CD14-positive monocyte (primary cell): ENCODE measurements around the gene NPAS3. TPM values are rescaled to one million over a fixed set of nuclear protein-coding genes. Genes with fewer than 3 reads are reported as not detected.

Experiments used
- DNase-seq, 3 donors: peaks; one replicate each; pipeline ENCODE4 v3.0.0-alpha.2; 2011 to 2022
- H2AFZ ChIP-seq: 2 replicates; pipeline ENCODE4 v1.6.0; 2012; ENCODE audit warnings: mild to moderate bottlenecking, low read depth, low read length, inconsistent platforms; ENCODE audit not compliant: insufficient read depth, poor library complexity, severe bottlenecking
- H3K27ac ChIP-seq, 2 donors: 1 replicate in 1 of 2; 2 replicates in 1 of 2; pipeline ENCODE4 v1.5.1; 2012 to 2013; ENCODE audit warnings: low read length in 2 of 2, control low read depth in 1 of 2, inconsistent platforms in 1 of 2, low read depth in 1 of 2, mild to moderate bottlenecking in 1 of 2
- H3K27me3 ChIP-seq, 2 donors: one replicate each; pipeline versions ENCODE4 v1.6.0 to v1.6.1; 2011 to 2013; ENCODE audit warnings: low read length in 2 of 2; ENCODE audit not compliant: control insufficient read depth in 2 of 2, insufficient read depth in 2 of 2
- H3K36me3 ChIP-seq, 2 donors: replicated peaks in 1 of 2; 1 replicate in 1 of 2; 2 replicates in 1 of 2; pipeline versions ENCODE4 v1.5.1 to v1.6.1; 2012 to 2013; ENCODE audit warnings: low read length in 2 of 2, control low read depth in 1 of 2, inconsistent platforms in 1 of 2, mild to moderate bottlenecking in 1 of 2; ENCODE audit not compliant: insufficient read depth in 2 of 2, control insufficient read depth in 1 of 2
- H3K4me1 ChIP-seq, 2 donors: 1 replicate in 1 of 2; 2 replicates in 1 of 2; pipeline versions ENCODE4 v1.5.1 to v1.6.1; 2012 to 2013; ENCODE audit warnings: low read length in 2 of 2, control low read depth in 1 of 2, inconsistent platforms in 1 of 2, mild to moderate bottlenecking in 1 of 2, moderate library complexity in 1 of 2; ENCODE audit not compliant: insufficient read depth in 2 of 2, control insufficient read depth in 1 of 2
- H3K4me2 ChIP-seq: replicated peaks from 2 replicates; pipeline ENCODE3; 2012; ENCODE audit warnings: low read length, moderate library complexity, mild to moderate bottlenecking; ENCODE audit not compliant: poor library complexity, severe bottlenecking; ENCODE audit errors: extremely low read depth
- H3K4me3 ChIP-seq, 3 experiments: fragments of 200-600 bp in 1 of 3; sonication (generic) in 1 of 3; replicated peaks in 1 of 3; 1 replicate in 2 of 3; 2 replicates in 1 of 3; pipeline ENCODE4 v1.5.1; 2011 to 2013; ENCODE audit warnings: low read length in 3 of 3, mild to moderate bottlenecking in 3 of 3, control low read depth in 2 of 3, low read depth in 2 of 3, inconsistent platforms in 1 of 3, moderate library complexity in 1 of 3
- H3K79me2 ChIP-seq: 2 replicates; pipeline ENCODE4 v1.6.0; 2012; ENCODE audit warnings: mild to moderate bottlenecking, control low read depth, inconsistent platforms, low read length, moderate library complexity; ENCODE audit not compliant: insufficient read depth
- H3K9ac ChIP-seq: 2 replicates; pipeline ENCODE4 v1.6.0; 2017; ENCODE audit warnings: low read length, mild to moderate bottlenecking; ENCODE audit not compliant: insufficient read depth, poor library complexity, severe bottlenecking
- H3K9me3 ChIP-seq, 2 donors: replicated peaks in 1 of 2; 1 replicate in 1 of 2; 2 replicates in 1 of 2; pipeline versions ENCODE4 v1.5.1 to v1.6.1; 2012 to 2013; ENCODE audit warnings: low read length in 2 of 2, control low read depth in 1 of 2; ENCODE audit not compliant: control insufficient read depth in 1 of 2, insufficient read depth in 1 of 2
- H4K20me1 ChIP-seq: 2 replicates; pipeline ENCODE4 v1.6.0; 2012; ENCODE audit warnings: mild to moderate bottlenecking, low read length, control low read depth, moderate library complexity; ENCODE audit not compliant: insufficient read depth
- H3K27ac Mint-ChIP-seq, 7 donors: one replicate each; pipeline ENCODE4 v1.8.0; 2020; ENCODE audit warnings: mild to moderate bottlenecking in 7 of 7, mixed read lengths in 7 of 7, moderate library complexity in 6 of 7, inconsistent platforms in 2 of 7
- H3K27me3 Mint-ChIP-seq, 3 donors: one replicate each; pipeline ENCODE4 v1.8.0; 2021 to 2022; ENCODE audit warnings: low read depth in 3 of 3, mild to moderate bottlenecking in 3 of 3, mixed read lengths in 3 of 3, moderate library complexity in 3 of 3, inconsistent platforms in 1 of 3
- H3K36me3 Mint-ChIP-seq, 2 donors: one replicate each; pipeline ENCODE4 v1.8.0; 2020; ENCODE audit warnings: mixed read lengths in 2 of 2, inconsistent platforms in 1 of 2, mild to moderate bottlenecking in 1 of 2
- H3K4me1 Mint-ChIP-seq: one replicate; pipeline ENCODE4 v1.8.0; 2020; ENCODE audit warnings: mild to moderate bottlenecking, mixed read lengths
- H3K4me3 Mint-ChIP-seq, 2 donors: one replicate each; pipeline ENCODE4 v1.8.0; 2020; ENCODE audit warnings: mild to moderate bottlenecking in 2 of 2, mixed read lengths in 2 of 2, moderate library complexity in 1 of 2
- H3K9me3 Mint-ChIP-seq, 7 donors: one replicate each; pipeline ENCODE4 v1.8.0; 2020 to 2022; ENCODE audit warnings: mixed read lengths in 7 of 7, mild to moderate bottlenecking in 6 of 7, moderate library complexity in 6 of 7, inconsistent platforms in 2 of 7
- WGBS: methylation state at CpG from one replicate; pipeline ENCODE4 v1.1.5; 2013; ENCODE audit warnings: missing lambda C conversion rate; ENCODE audit not compliant: insufficient coverage; 5-methylcytosine and 5-hydroxymethylcytosine counted together
- intact Hi-C, 2 donors: fragments of 100-400 bp; cut with micrococcal nuclease; formaldehyde crosslinking; loops; one replicate each; pipeline versions ENCODE4 v1.15.0 to v1.15.1; 2023
- polyA plus RNA-seq, 3 donors: library from polyadenylated mRNA; depleted of rRNA in 1 of 3; unstranded in 2 of 3; stranded (reverse) in 1 of 3; fragments of 300-500 nt in 2 of 3; fragments of >200 nt in 1 of 3; fragmentation: Illumina TruSeq in 2 of 3; gene quantifications; 1 replicate in 2 of 3; 2 replicates in 1 of 3; pipeline ENCODE4 v1.2.3, GENCODE V29; 2012 to 2021
- TF ChIP-seq, protein P1 (sequence below): fragments of 200-600 bp; IDR thresholded peaks from one replicate; pipeline ENCODE4 v1.8.0; 2022; ENCODE audit warnings: antibody characterized with exemption, mild to moderate bottlenecking

The NPAS3 gene
- polyA plus RNA-seq, 3 donors = not detected

DNA sequence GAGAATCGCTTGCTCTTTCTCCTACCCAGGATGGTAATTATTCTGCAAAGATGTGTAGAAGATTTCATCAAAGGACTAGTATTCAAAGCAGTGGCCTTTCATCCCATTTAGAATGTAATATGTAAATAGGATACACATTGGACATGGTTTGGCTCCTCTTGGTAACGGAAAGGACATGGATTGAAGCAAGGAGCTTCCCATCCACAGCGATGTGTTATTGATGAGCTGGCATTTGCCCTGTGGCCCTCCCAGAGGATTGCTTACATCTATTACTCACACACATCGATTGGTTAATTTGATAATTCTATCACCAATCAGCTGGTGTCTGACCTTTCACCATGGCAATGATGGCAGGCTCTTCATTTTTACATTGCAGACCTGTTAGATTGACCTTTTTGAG lies 553.8 kb downstream of the NPAS3 start:
- Histone ChIP-seq H4K20me1 (no peaks in the 10 kb centered on the region), H3K9me3 (no peaks in the 10 kb centered on the region), H2AFZ (no peak overlapping the region), H3K79me2 (no peaks in the 10 kb centered on the region), H3K4me3 (no peak overlapping the region), H3K27me3 (no peaks in the 10 kb centered on the region), H3K4me2 (no peak overlapping the region), H3K27ac (no peak overlapping the region), H3K4me1 (no peaks in the 10 kb centered on the region), H3K9ac (no peak overlapping the region), H3K36me3 (no peaks in the 10 kb centered on the region)
- no peaks in the 10 kb centered on the region for H3K4me1 Mint-ChIP-seq
- H3K27me3 Mint-ChIP-seq = peaks cover 0 to 1% (median 0%) of the 10 kb centered on the region in 3 donors
- peaks cover 0 to 19% (median 9%) of the 10 kb centered on the region in 7 donors for H3K9me3 Mint-ChIP-seq
- no peak for DNase-seq
- no peak overlapping the region for H3K27ac Mint-ChIP-seq
- H3K4me3 Mint-ChIP-seq = no peak overlapping the region
- TF ChIP-seq, protein P1, sequence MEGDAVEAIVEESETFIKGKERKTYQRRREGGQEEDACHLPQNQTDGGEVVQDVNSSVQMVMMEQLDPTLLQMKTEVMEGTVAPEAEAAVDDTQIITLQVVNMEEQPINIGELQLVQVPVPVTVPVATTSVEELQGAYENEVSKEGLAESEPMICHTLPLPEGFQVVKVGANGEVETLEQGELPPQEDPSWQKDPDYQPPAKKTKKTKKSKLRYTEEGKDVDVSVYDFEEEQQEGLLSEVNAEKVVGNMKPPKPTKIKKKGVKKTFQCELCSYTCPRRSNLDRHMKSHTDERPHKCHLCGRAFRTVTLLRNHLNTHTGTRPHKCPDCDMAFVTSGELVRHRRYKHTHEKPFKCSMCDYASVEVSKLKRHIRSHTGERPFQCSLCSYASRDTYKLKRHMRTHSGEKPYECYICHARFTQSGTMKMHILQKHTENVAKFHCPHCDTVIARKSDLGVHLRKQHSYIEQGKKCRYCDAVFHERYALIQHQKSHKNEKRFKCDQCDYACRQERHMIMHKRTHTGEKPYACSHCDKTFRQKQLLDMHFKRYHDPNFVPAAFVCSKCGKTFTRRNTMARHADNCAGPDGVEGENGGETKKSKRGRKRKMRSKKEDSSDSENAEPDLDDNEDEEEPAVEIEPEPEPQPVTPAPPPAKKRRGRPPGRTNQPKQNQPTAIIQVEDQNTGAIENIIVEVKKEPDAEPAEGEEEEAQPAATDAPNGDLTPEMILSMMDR = no peak
- H3K36me3 Mint-ChIP-seq = no peaks in the 10 kb centered on the region
- intact Hi-C loops = no loop called here
- WGBS = no CpG with 5 or more reads among the region's 4 CpGs

DNA sequence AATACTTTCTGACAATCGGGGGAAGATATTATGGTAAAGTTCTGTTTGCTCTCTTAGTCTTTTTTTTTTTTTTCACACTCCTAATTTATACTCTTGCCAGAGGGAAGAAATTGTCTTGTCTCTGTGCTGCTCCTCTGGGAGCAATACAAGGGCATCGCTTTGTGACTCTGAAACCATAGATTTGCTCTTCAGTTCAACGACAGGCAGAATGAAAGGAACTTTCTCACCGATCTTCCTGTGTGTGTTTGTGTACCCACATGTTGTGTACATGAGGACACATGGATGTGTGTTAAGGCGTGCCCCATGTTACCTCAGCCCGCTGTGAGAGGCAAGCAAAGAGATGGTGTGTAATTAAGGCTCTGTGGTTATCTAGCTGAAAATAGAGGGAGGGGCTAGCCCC lies 554.6 kb downstream of the NPAS3 start:
- DNase-seq = no peak
- no peak overlapping the region for H3K27ac ChIP-seq
- Mint-ChIP-seq H3K4me1 (no peaks in the 10 kb centered on the region), H3K4me3 (no peak overlapping the region), H3K27me3 (no peaks in the 10 kb centered on the region), H3K36me3 (no peaks in the 10 kb centered on the region), H3K27ac (no peak overlapping the region), H3K9me3 (peaks cover 0 to 23% (median 9%) of the 10 kb centered on the region in 7 donors)
- TF ChIP-seq, protein P1 = no peak
- H4K20me1 ChIP-seq = no peaks in the 10 kb centered on the region
- no peaks in the 10 kb centered on the region for H3K27me3 ChIP-seq
- no peak overlapping the region for H3K4me2 ChIP-seq
- no peaks in the 10 kb centered on the region for H3K36me3 ChIP-seq
- H3K4me1 ChIP-seq = no peaks in the 10 kb centered on the region
- no peak overlapping the region for H3K4me3 ChIP-seq
- H3K9me3 ChIP-seq = no peaks in the 10 kb centered on the region
- no peak overlapping the region for H2AFZ ChIP-seq
- H3K79me2 ChIP-seq = no peaks in the 10 kb centered on the region
- intact Hi-C loops = no loop called here
- no peak overlapping the region for H3K9ac ChIP-seq
- 92% methylated on average over 5 of the region's 6 CpGs for WGBS
